Measurements from ENCODE around the gene LAMA1. TPM values are rescaled to one million over a fixed set of nuclear protein-coding genes. Genes with fewer than 3 reads are reported as not detected.

The LAMA1 gene
- total RNA-seq, 1 experiment from 2014 or later = 28.8 TPM

GRCh38 chr18:6923220-6923619 is 194.4 kb downstream of the LAMA1 start:
- Histone ChIP-seq H4K20me1 (ENCODE audit: control insufficient read depth, insufficient read depth, insufficient read length) (no peaks in the 10 kb centered on the region), H3K9me3 (ENCODE audit: control insufficient read depth, low read depth, low read length) (no peaks in the 10 kb centered on the region), H3K27ac (ENCODE audit: insufficient read length, low read depth, low read length) (no peak overlapping the region), H4K91ac (ENCODE audit: insufficient read length, low read depth, low read length) (no peak overlapping the region), H3K23ac (ENCODE audit: insufficient read length, low read depth, low read length) (no peak overlapping the region), H2AFZ (ENCODE audit: low read length) (no peak overlapping the region), H3K79me2 (ENCODE audit: insufficient read depth, low read length) (no peaks in the 10 kb centered on the region), H2AK5ac (ENCODE audit: insufficient read length, low read length) (no peak overlapping the region), H3T11ph (ENCODE audit: low read length) (no peak overlapping the region), H3K14ac (ENCODE audit: insufficient read depth, low read length) (no peak overlapping the region), H3K4ac (ENCODE audit: low read depth, low read length) (no peak overlapping the region), H2BK120ac (ENCODE audit: low read depth, low read length, poor library complexity, severe bottlenecking) (no peak overlapping the region), H4K5ac (ENCODE audit: insufficient read length, low read depth, low read length) (no peak overlapping the region), H2BK15ac (ENCODE audit: low read depth, low read length) (no peak overlapping the region), H2BK5ac (ENCODE audit: insufficient read length, low read length) (no peak overlapping the region), H3K27me3 (ENCODE audit: insufficient read depth, low read length) (no peaks in the 10 kb centered on the region), H3K4me2 (ENCODE audit: insufficient read depth, insufficient read length, low read length) (no peak overlapping the region), H2BK20ac (ENCODE audit: low read depth, low read length, poor library complexity, severe bottlenecking) (no peak overlapping the region), H3K4me1 (ENCODE audit: insufficient read depth, low read length) (no peaks in the 10 kb centered on the region), H4K8ac (replicated peaks; ENCODE audit: insufficient read length, low read depth, low read length) (no peak overlapping the region), H3K56ac (ENCODE audit: insufficient read length, low read depth, low read length) (no peak overlapping the region), H3K23me2 (ENCODE audit: insufficient read length, low read depth, low read length, poor library complexity, severe bottlenecking) (no peaks in the 10 kb centered on the region), H3K79me1 (ENCODE audit: insufficient read depth, low read depth, low read length, poor library complexity, severe bottlenecking) (no peaks in the 10 kb centered on the region), H3K9ac (ENCODE audit: extremely low read depth, insufficient read length, low read length) (no peak overlapping the region), H2BK12ac (ENCODE audit: insufficient read length, low read depth, low read length) (no peak overlapping the region), H3K18ac (ENCODE audit: insufficient read length, low read depth, low read length) (no peak overlapping the region)
- peaks cover 3 to 5% of the 10 kb centered on the region in 2 experiments; a peak in 3 of 4 replicates for H3K4me1 Mint-ChIP-seq
- H3K4me3 Mint-ChIP-seq = no peak overlapping the region
- no peak for DNase-seq
- no peak overlapping the region for H3K27ac Mint-ChIP-seq
- no peaks in the 10 kb centered on the region; a peak in 1 of 5 replicates for H3K9me3 Mint-ChIP-seq
- no peak for TF ChIP-seq CTCF (conservative IDR thresholded peaks at IDR 0.05)
- H3K36me3 Mint-ChIP-seq (ENCODE audit: insufficient read depth in 1 of 3, low read depth in 3 of 3) = no peaks in the 10 kb centered on the region
- no CpG with 5 or more reads among the region's 1 CpG for WGBS (ENCODE audit: extremely low coverage, insufficient read length, low lambda C conversion rate)
- no peaks in the 10 kb centered on the region for H3K27me3 Mint-ChIP-seq (ENCODE audit: low read depth)
